Tibial artery (tissue), 4 donors: ENCODE measurements around the gene ZNF397.

ENCODE experiments used
- DNase-seq, 2 donors: peaks; one replicate each; pipeline ENCODE4 v3.0.0-alpha.2; 2019
- H3K27ac ChIP-seq, 2 donors: fragments of 200-600 bp; sonication (generic) in 1 of 2; 1 replicate in 1 of 2; 2 replicates in 1 of 2; pipeline ENCODE4 v1.5.1; 2018 to 2019; ENCODE audit warnings: mild to moderate bottlenecking in 1 of 2
- H3K27me3 ChIP-seq, 2 donors: fragments of 200-600 bp; sonication (generic) in 1 of 2; one replicate each; pipeline versions ENCODE4 v1.5.1 to v1.6.0; 2016 to 2019
- H3K36me3 ChIP-seq, 3 donors: fragments of 200-600 bp; sonication (generic) in 2 of 3; one replicate each; pipeline ENCODE4 v1.5.1; 2016 to 2019; ENCODE audit warnings: mild to moderate bottlenecking in 2 of 3
- H3K4me1 ChIP-seq, 4 donors: fragments of 200-600 bp; sonication (generic) in 2 of 4; 1 replicate in 3 of 4; 2 replicates in 1 of 4; pipeline ENCODE4 v1.5.1; 2016 to 2019
- H3K4me3 ChIP-seq, 2 donors: fragments of 200-600 bp; sonication (generic) in 1 of 2; 1 replicate in 1 of 2; 2 replicates in 1 of 2; pipeline ENCODE4 v1.5.1; 2018 to 2019; ENCODE audit warnings: mild to moderate bottlenecking in 2 of 2
- H3K9me3 ChIP-seq, 3 donors: fragments of 200-600 bp; sonication (generic) in 1 of 3; one replicate each; pipeline ENCODE4 v1.5.1; 2016 to 2019
- intact Hi-C: fragments of 100-400 bp; cut with DNase I; formaldehyde crosslinking; loops from one replicate; pipeline ENCODE4 v1.15.0; 2023; ENCODE audit warnings: low total_unique reads
- TF ChIP-seq, protein P1 (sequence below), 2 experiments: fragments of 200-600 bp in 1 of 2; fragments of 450-650 bp in 1 of 2; IDR thresholded peaks; one replicate each; pipeline ENCODE4 v1.5.1; 2017 to 2019; ENCODE audit warnings: antibody characterized with exemption in 2 of 2, mild to moderate bottlenecking in 1 of 2, moderate library complexity in 1 of 2

ZNF397 gene

DNA sequence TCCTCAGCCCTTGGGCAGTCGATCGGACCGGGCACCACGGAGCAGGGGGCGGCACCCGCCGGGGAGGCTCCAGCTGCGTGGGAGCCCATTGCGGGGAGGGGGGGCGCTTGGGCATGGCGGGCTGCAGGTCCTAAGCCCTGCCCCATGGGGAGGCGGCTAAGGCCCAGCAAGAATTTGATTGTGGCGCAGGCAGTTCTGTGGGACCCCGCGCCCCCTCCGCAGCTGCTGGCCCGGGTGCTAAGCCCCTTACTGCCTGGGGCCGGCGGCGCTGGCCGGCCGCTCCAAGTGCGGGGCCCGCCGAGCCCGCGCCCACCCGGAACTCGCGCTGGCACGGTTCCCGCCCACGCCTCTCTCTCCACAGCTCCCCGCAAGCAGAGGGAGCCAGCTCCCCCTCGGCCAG is 30.8 kb downstream of the ZNF397 start:
- Histone ChIP-seq H3K4me3 (no peak overlapping the region), H3K27me3 (no peaks in the 10 kb centered on the region), H3K36me3 (peaks cover 0 to 3% (median 0%) of the 10 kb centered on the region in 3 donors), H3K4me1 (peaks cover 0 to 8% (median 6%) of the 10 kb centered on the region in 4 donors), H3K9me3 (no peaks in the 10 kb centered on the region), H3K27ac (no peak overlapping the region)
- intact Hi-C loops: no loop called here
- no peak for DNase-seq
- TF ChIP-seq, protein P1, sequence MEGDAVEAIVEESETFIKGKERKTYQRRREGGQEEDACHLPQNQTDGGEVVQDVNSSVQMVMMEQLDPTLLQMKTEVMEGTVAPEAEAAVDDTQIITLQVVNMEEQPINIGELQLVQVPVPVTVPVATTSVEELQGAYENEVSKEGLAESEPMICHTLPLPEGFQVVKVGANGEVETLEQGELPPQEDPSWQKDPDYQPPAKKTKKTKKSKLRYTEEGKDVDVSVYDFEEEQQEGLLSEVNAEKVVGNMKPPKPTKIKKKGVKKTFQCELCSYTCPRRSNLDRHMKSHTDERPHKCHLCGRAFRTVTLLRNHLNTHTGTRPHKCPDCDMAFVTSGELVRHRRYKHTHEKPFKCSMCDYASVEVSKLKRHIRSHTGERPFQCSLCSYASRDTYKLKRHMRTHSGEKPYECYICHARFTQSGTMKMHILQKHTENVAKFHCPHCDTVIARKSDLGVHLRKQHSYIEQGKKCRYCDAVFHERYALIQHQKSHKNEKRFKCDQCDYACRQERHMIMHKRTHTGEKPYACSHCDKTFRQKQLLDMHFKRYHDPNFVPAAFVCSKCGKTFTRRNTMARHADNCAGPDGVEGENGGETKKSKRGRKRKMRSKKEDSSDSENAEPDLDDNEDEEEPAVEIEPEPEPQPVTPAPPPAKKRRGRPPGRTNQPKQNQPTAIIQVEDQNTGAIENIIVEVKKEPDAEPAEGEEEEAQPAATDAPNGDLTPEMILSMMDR (IDR thresholded peaks at IDR 0.05): no peak

DNA sequence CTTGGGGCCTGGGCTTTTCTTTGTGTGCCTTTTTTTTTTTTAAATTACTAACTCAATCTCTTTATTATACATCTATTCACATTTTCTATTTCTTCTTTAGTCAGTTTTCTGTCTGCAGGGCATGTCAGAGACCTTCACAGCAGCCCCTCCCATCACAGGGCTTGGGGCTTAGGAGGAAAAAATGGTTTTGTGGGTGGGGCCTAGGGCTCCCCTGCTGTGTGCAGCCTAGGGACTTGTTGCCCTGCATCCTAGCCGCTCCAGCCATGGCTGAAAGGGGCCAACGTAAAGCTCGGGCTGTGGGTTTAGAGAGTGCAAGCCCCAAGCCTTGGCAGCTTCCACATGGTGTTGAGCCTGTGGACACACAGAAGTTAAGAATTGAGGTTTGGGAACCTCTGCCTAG is 35.4 kb downstream of the ZNF397 start:
- H3K27me3 ChIP-seq: no peaks in the 10 kb centered on the region
- H3K4me1 ChIP-seq: no peaks in the 10 kb centered on the region
- H3K36me3 ChIP-seq: no peaks in the 10 kb centered on the region
- TF ChIP-seq, protein P1 (IDR thresholded peaks at IDR 0.05): no peak
- intact Hi-C loops: no loop called here
- no peak overlapping the region for H3K27ac ChIP-seq
- DNase-seq: no peak
- no peak overlapping the region for H3K4me3 ChIP-seq
- peaks cover 0 to 4% (median 0%) of the 10 kb centered on the region in 3 donors for H3K9me3 ChIP-seq

DNA sequence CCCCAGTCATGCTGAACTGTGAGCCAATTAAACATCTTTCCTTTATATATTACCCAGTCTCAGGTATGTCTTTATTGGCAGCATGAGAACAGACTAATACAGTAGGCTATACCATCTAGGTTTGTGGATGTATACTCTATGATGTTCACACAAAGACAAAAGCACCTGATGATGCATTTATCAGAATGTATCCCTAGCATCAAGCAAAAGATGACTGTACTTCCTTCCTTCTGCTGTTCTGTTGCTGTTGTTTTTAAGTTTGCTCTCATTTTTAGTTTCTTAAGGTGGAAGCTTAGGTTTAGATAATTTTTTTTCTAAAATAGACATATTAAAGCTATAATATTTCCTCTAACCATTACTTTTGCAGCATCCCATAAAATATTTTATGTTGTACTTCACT is 36.8 kb downstream of the ZNF397 start:
- no peak overlapping the region for H3K4me3 ChIP-seq
- no peaks in the 10 kb centered on the region for H3K36me3 ChIP-seq
- DNase-seq: no peak
- TF ChIP-seq, protein P1 (IDR thresholded peaks at IDR 0.05): no peak
- H3K27me3 ChIP-seq: no peaks in the 10 kb centered on the region
- no peak overlapping the region for H3K27ac ChIP-seq
- intact Hi-C loops: no loop called here
- no peaks in the 10 kb centered on the region for H3K4me1 ChIP-seq
- peaks cover 0 to 4% (median 0%) of the 10 kb centered on the region in 3 donors for H3K9me3 ChIP-seq

DNA sequence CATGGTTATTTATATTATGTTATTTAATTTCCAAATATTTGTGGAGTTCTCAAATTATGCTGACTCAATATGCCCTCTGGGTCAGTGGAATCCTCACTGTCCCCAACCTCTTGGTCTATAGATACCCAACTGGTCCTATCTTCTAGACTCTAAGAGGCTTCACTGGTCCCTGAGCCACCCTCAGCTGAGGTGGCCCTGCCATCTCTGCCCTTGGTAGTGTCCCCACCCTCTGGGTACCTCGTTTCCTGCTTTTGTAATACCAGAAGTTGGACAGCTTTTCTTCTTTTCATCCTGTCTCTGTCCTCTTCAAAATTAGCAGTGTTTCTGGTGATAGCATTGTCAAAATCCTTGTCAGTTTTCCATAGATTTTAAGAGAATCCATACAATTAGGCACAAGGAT is 37.3 kb downstream of the ZNF397 start:
- no peaks in the 10 kb centered on the region for H3K4me1 ChIP-seq
- H3K27ac ChIP-seq: no peak overlapping the region
- peaks cover 0 to 2% (median 0%) of the 10 kb centered on the region in 3 donors for H3K36me3 ChIP-seq
- no peak overlapping the region for H3K4me3 ChIP-seq
- DNase-seq: no peak
- TF ChIP-seq, protein P1 (IDR thresholded peaks at IDR 0.05): no peak
- no peaks in the 10 kb centered on the region for H3K27me3 ChIP-seq
- H3K9me3 ChIP-seq: peaks cover 0 to 4% (median 0%) of the 10 kb centered on the region in 3 donors
- intact Hi-C loops: no loop called here

DNA sequence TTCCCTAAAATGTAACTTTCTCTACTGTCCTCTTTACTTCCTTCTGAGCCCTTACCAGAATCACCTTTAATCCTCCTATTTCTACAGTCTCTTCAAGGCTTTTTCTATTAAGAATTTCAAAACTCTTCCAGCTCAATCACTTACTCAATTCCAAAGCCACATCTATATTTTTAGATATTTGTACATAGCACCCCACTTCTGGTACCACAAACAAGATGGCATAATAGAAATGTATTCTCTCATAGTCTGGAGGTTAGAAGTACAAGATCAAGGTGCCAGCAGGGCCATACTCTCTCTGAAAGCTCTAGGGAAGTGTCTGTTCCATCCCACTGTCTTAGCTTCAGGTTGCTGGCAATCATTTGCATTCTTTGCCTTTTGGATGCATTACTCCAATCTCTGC is 38.1 kb downstream of the ZNF397 start:
- intact Hi-C loops: no loop called here
- TF ChIP-seq, protein P1 (IDR thresholded peaks at IDR 0.05): no peak
- no peak overlapping the region for H3K4me3 ChIP-seq
- H3K27ac ChIP-seq: no peak overlapping the region
- no peaks in the 10 kb centered on the region for H3K27me3 ChIP-seq
- no peak for DNase-seq
- no peaks in the 10 kb centered on the region for H3K4me1 ChIP-seq
- H3K36me3 ChIP-seq: peaks cover 0 to 11% (median 6%) of the 10 kb centered on the region in 3 donors
- H3K9me3 ChIP-seq: peaks cover 0 to 4% (median 0%) of the 10 kb centered on the region in 3 donors

DNA sequence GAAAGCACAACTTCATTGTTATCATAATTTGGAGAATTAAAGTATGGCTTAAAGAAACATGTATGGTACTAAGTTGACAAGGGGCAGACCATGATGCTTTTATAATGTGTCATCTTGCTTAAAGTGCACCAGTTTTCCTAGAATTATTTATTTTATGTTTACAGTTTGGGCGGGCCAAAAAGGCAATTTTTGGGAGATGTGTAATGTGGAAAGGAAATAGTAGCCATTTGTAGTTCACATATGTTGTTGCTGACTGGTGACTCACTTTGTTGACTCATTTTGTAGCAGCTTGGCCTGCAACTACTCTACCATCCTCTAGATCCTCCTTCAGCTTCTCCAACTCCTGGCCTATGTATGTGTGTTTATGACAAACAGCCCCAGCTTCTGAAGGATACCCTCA is 41.5 kb downstream of the ZNF397 start:
- H3K9me3 ChIP-seq: peaks cover 0 to 4% (median 0%) of the 10 kb centered on the region in 3 donors
- no peak overlapping the region for H3K4me3 ChIP-seq
- H3K27ac ChIP-seq: no peak overlapping the region
- no peaks in the 10 kb centered on the region for H3K4me1 ChIP-seq
- TF ChIP-seq, protein P1 (IDR thresholded peaks at IDR 0.05): no peak
- H3K27me3 ChIP-seq: no peaks in the 10 kb centered on the region
- peaks cover 0 to 19% (median 16%) of the 10 kb centered on the region in 3 donors for H3K36me3 ChIP-seq
- DNase-seq: no peak
- intact Hi-C loops: no loop called here
